Adrenal gland (tissue), 5 donors: ENCODE measurements around the gene GNB5.

Source experiments
- POLR2A ChIP-seq, 2 donors: fragments of 450-650 bp; IDR thresholded peaks; one replicate each; pipeline ENCODE4 v1.6.1; 2017; ENCODE audit warnings: antibody characterized with exemption in 2 of 2, mild to moderate bottlenecking in 2 of 2, moderate library complexity in 1 of 2
- TF ChIP-seq, protein P1 (sequence below), 6 experiments: fragments of 450-650 bp in 4 of 6; fragments of 200-600 bp in 2 of 6; sonication (generic) in 1 of 6; IDR thresholded peaks; 1 replicate in 5 of 6; 2 replicates in 1 of 6; pipeline versions ENCODE4 v1.5.1 to v1.8.0; 2016 to 2021; ENCODE audit warnings: antibody characterized with exemption in 6 of 6, mild to moderate bottlenecking in 2 of 6, moderate library complexity in 1 of 6
- donor health status: DM: no; HTN: no; CAD: no.

DNA sequence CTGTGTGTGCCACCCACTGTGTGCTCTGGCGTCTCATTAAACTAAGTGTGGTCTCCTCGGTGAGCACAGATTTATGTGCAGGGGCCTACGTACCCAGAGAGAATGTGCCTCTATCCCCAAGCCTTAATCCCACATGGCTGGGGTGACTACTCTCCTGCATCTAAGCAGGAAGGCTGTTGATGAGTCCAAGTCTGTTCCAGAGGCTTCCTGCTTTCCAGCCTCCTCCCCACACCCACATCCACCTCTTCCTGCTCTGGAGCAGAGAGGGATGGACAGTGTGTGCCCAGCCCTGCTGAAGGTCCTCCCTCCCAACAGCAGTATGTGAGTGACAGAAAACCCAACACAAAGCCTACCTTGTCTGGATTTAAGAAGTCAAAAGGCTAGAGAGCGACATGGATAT is 39.8 kb downstream of the GNB5 start:
- no peak for TF ChIP-seq POLR2A (IDR thresholded peaks at IDR 0.05)
- TF ChIP-seq, protein P1, sequence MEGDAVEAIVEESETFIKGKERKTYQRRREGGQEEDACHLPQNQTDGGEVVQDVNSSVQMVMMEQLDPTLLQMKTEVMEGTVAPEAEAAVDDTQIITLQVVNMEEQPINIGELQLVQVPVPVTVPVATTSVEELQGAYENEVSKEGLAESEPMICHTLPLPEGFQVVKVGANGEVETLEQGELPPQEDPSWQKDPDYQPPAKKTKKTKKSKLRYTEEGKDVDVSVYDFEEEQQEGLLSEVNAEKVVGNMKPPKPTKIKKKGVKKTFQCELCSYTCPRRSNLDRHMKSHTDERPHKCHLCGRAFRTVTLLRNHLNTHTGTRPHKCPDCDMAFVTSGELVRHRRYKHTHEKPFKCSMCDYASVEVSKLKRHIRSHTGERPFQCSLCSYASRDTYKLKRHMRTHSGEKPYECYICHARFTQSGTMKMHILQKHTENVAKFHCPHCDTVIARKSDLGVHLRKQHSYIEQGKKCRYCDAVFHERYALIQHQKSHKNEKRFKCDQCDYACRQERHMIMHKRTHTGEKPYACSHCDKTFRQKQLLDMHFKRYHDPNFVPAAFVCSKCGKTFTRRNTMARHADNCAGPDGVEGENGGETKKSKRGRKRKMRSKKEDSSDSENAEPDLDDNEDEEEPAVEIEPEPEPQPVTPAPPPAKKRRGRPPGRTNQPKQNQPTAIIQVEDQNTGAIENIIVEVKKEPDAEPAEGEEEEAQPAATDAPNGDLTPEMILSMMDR (IDR thresholded peaks at IDR 0.05) = no peak
